Measurements from ENCODE around the gene SALL1.

The SALL1 gene

GRCh38 chr16:51133183-51133582, 17.9 kb downstream of the SALL1 start:
- TF ChIP-seq MYC (IDR thresholded peaks at IDR 0.05; ENCODE audit: low read depth, low read length) (no peak), POLR2A (IDR thresholded peaks at IDR 0.05; ENCODE audit: extremely low read depth, insufficient read length) (no peak), MAX (IDR thresholded peaks at IDR 0.05; ENCODE audit: low read depth, low read length) (no peak)
- TF ChIP-seq, protein P1, sequence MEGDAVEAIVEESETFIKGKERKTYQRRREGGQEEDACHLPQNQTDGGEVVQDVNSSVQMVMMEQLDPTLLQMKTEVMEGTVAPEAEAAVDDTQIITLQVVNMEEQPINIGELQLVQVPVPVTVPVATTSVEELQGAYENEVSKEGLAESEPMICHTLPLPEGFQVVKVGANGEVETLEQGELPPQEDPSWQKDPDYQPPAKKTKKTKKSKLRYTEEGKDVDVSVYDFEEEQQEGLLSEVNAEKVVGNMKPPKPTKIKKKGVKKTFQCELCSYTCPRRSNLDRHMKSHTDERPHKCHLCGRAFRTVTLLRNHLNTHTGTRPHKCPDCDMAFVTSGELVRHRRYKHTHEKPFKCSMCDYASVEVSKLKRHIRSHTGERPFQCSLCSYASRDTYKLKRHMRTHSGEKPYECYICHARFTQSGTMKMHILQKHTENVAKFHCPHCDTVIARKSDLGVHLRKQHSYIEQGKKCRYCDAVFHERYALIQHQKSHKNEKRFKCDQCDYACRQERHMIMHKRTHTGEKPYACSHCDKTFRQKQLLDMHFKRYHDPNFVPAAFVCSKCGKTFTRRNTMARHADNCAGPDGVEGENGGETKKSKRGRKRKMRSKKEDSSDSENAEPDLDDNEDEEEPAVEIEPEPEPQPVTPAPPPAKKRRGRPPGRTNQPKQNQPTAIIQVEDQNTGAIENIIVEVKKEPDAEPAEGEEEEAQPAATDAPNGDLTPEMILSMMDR (IDR thresholded peaks at IDR 0.05; ENCODE audit: low read depth, low read length) = no peak
- no peak for DNase-seq (ENCODE audit: low read depth)
- H3K4me3 ChIP-seq (ENCODE audit: low read depth, low read length) = no peak overlapping the region

DNA sequence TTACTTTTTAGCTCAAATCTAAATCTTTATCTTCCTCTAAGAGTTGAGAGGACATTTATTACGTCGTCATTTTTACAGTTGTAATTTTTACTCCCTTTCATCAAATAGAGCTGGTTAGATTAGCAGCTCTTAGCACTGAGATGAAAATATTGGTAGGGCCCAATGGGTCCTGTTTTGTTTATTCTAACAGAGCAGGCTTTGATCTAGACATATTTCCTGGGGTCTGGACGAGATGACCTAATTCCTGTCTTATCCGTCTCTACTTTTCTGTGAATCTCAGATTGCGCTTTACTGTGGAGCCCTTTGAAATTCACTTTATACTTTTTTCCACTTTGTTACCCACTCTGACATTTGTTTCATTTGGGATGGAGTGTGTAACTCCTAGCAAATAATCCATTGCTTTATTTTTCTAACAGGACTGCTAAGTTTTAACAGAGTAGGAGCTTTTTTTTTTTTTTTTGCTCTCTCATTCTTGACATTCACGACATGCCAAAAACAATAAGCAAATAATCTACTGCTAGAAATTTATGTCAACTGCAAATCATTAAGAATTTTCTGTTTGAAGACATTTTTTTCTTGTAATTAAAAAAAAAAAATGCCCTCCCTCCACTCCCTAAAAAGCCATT, 18.5 kb downstream of the SALL1 start:
- no peak for DNase-seq (ENCODE audit: low read depth)
- TF ChIP-seq, protein P1 (IDR thresholded peaks at IDR 0.05; ENCODE audit: low read depth, low read length) = no peak
- TF ChIP-seq POLR2A (IDR thresholded peaks at IDR 0.05; ENCODE audit: extremely low read depth, insufficient read length) (no peak), MAX (IDR thresholded peaks at IDR 0.05; ENCODE audit: low read depth, low read length) (no peak), MYC (IDR thresholded peaks at IDR 0.05; ENCODE audit: low read depth, low read length) (no peak)
- H3K4me3 ChIP-seq (ENCODE audit: low read depth, low read length) = no peak overlapping the region

DNA sequence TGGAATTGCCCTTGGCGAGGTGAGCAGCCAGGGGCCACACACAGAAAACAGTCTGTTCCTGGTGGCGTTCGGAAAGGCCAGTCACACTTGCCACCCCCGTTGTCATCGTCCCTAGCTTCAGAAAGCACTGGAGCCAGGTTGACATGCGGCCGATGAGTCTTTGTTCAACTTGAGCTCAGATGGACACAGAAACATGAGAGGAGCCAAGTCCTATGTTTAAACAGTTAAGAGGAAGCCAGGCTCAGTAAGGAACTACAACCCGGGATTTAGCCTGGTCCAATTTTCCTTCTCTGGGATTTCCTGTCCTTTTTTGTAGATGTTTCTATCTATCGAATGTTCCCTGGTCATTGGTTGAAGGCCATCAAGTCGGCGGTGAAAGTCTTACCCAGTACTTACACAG, 19.5 kb downstream of the SALL1 start:
- H3K4me3 ChIP-seq (ENCODE audit: low read depth, low read length) = no peak overlapping the region
- TF ChIP-seq MYC (IDR thresholded peaks at IDR 0.05; ENCODE audit: low read depth, low read length) = no peak
- TF ChIP-seq, protein P1 (IDR thresholded peaks at IDR 0.05; ENCODE audit: low read depth, low read length) = no peak
- no peak for TF ChIP-seq POLR2A (IDR thresholded peaks at IDR 0.05; ENCODE audit: extremely low read depth, insufficient read length)
- TF ChIP-seq MAX (IDR thresholded peaks at IDR 0.05; ENCODE audit: low read depth, low read length) = no peak
- no peak for DNase-seq (ENCODE audit: low read depth)

- no peak for DNase-seq (ENCODE audit: low read depth)
- no peak for TF ChIP-seq POLR2A (IDR thresholded peaks at IDR 0.05; ENCODE audit: extremely low read depth, insufficient read length)
- TF ChIP-seq MAX (IDR thresholded peaks at IDR 0.05; ENCODE audit: low read depth, low read length) = no peak
- TF ChIP-seq, protein P1 (IDR thresholded peaks at IDR 0.05; ENCODE audit: low read depth, low read length) = no peak
- TF ChIP-seq MYC (IDR thresholded peaks at IDR 0.05; ENCODE audit: low read depth, low read length) = no peak
- no peak overlapping the region for H3K4me3 ChIP-seq (ENCODE audit: low read depth, low read length)
These were observed 22.0 kb downstream of the SALL1 start for GRCh38 chr16:51129105-51129504.

- DNase-seq (ENCODE audit: low read depth) = no peak
- H3K4me3 ChIP-seq (ENCODE audit: low read depth, low read length) = no peak overlapping the region
- no peak for TF ChIP-seq POLR2A (IDR thresholded peaks at IDR 0.05; ENCODE audit: extremely low read depth, insufficient read length)
- no peak for TF ChIP-seq MAX (IDR thresholded peaks at IDR 0.05; ENCODE audit: low read depth, low read length)
- TF ChIP-seq, protein P1 (IDR thresholded peaks at IDR 0.05; ENCODE audit: low read depth, low read length) = peak; percentile 2
These were observed 25.1 kb downstream of the SALL1 start for GRCh38 chr16:51125992-51126391.
